H1 (cell line): ENCODE measurements around the gene ANKRD29. TPM values are rescaled to one million over a fixed set of nuclear protein-coding genes. Genes with fewer than 3 reads are reported as not detected.

Source experiments
- CTCF ChIA-PET: fragments of 300-600 bp; sonication (Branson Sonifier 250); formaldehyde crosslinking; loops from one replicate; lab custom pipeline; 2021; ENCODE audit not compliant: partially characterized antibody; lab: Charles Lee
- POLR2A ChIA-PET: fragments of 300-600 bp; sonication (Branson Sonifier 250); formaldehyde crosslinking; loops from one replicate; lab custom pipeline; 2021; ENCODE audit warnings: inconsistent platforms; ENCODE audit not compliant: partially characterized antibody; lab: Charles Lee
- DNase-seq, 2 experiments: peaks; one replicate each; pipeline versions ENCODE4 v3.0.0 to v3.0.0-alpha.2; 2010 to 2022; ENCODE audit warnings: low spot score in 2 of 2, low read depth in 1 of 2, mixed read lengths in 1 of 2
- FAIRE-seq: peaks from 2 replicates; lab custom pipeline; 2011; peaks lifted over from hg19 to GRCh38; lab: Jason Lieb, UNC
- H2AFZ ChIP-seq: 2 replicates; pipeline ENCODE4 v1.8.1; 2012; ENCODE audit warnings: low read length, inconsistent platforms
- H2AK5ac ChIP-seq: 2 replicates; pipeline ENCODE4 v1.6.1; 2013; ENCODE audit warnings: low read depth, low read length
- H2BK120ac ChIP-seq: replicated peaks from 2 replicates; pipeline ENCODE3; 2013; ENCODE audit warnings: low read depth, low read length, inconsistent platforms
- H2BK12ac ChIP-seq: 2 replicates; pipeline ENCODE4 v1.6.1; 2013; ENCODE audit warnings: low read depth, low read length
- H2BK15ac ChIP-seq: 2 replicates; pipeline ENCODE4 v1.6.1; 2013; ENCODE audit warnings: low read length
- H2BK20ac ChIP-seq: 2 replicates; pipeline ENCODE4 v1.6.1; 2013; ENCODE audit warnings: low read length
- H2BK5ac ChIP-seq: 2 replicates; pipeline ENCODE4 v1.6.1; 2013; ENCODE audit warnings: low read depth, low read length
- H3K14ac ChIP-seq: 2 replicates; pipeline ENCODE4 v1.6.1; 2013; ENCODE audit warnings: inconsistent platforms; ENCODE audit not compliant: insufficient read length
- H3K18ac ChIP-seq: 2 replicates; pipeline ENCODE4 v1.6.1; 2013; ENCODE audit warnings: low read length; ENCODE audit errors: extremely low read depth
- H3K23ac ChIP-seq: 2 replicates; pipeline ENCODE4 v1.6.1; 2013; ENCODE audit warnings: inconsistent platforms; ENCODE audit not compliant: insufficient read length
- H3K23me2 ChIP-seq: 2 replicates; pipeline ENCODE4 v1.6.1; 2013; ENCODE audit warnings: low read depth, low read length
- H3K27ac ChIP-seq: 2 replicates; pipeline ENCODE4 v1.6.1; 2011; ENCODE audit warnings: low read depth, low read length, inconsistent platforms
- H3K27me3 ChIP-seq, 4 experiments: replicated peaks in 1 of 4; 1 replicate in 1 of 4; 2 replicates in 3 of 4; pipeline versions ENCODE4 v1.6.1 to v1.8.1; 2011 to 2013; ENCODE audit warnings: low read length in 3 of 4, mild to moderate bottlenecking in 3 of 4, inconsistent platforms in 2 of 4, mixed read lengths in 2 of 4, moderate library complexity in 1 of 4; ENCODE audit not compliant: control insufficient read depth in 3 of 4, insufficient read depth in 3 of 4; ENCODE audit errors: extremely low read depth in 1 of 4
- H3K36me3 ChIP-seq, 4 experiments: 2 replicates each; pipeline versions ENCODE4 v1.6.1 to v1.8.1; 2011 to 2013; ENCODE audit warnings: mild to moderate bottlenecking in 4 of 4, low read length in 3 of 4, moderate library complexity in 2 of 4, control low read depth in 1 of 4, inconsistent platforms in 1 of 4; ENCODE audit not compliant: insufficient read depth in 4 of 4, control insufficient read depth in 2 of 4
- H3K4ac ChIP-seq: replicated peaks from 2 replicates; pipeline ENCODE3; 2013; ENCODE audit warnings: low read length, low read depth, mixed read lengths, inconsistent platforms; ENCODE audit not compliant: insufficient read length
- H3K4me1 ChIP-seq, 4 experiments: replicated peaks in 1 of 4; 1 replicate in 1 of 4; 2 replicates in 3 of 4; pipeline versions ENCODE4 v1.6.1 to v1.8.1; 2011 to 2013; ENCODE audit warnings: low read length in 3 of 4, inconsistent platforms in 2 of 4, mixed read lengths in 1 of 4; ENCODE audit not compliant: insufficient read depth in 4 of 4, control insufficient read depth in 3 of 4
- H3K4me2 ChIP-seq, 2 experiments: 2 replicates each; pipeline versions ENCODE4 v1.6.1 to v1.8.1; 2011 to 2013; ENCODE audit warnings: low read depth in 2 of 2, low read length in 2 of 2, control low read depth in 1 of 2, inconsistent platforms in 1 of 2, mild to moderate bottlenecking in 1 of 2; ENCODE audit not compliant: insufficient read depth in 1 of 2
- H3K4me3 ChIP-seq, 4 experiments: fragments of 200-600, 300-600 bp in 1 of 4; sonication (generic), shearing (Covaris generic), sonication (Bioruptor Twin) in 1 of 4; 2 replicates each; pipeline versions ENCODE4 v1.5.1 to v1.8.1; 2011 to 2016; ENCODE audit warnings: low read length in 4 of 4, low read depth in 3 of 4, control low read depth in 2 of 4, inconsistent platforms in 2 of 4, mild to moderate bottlenecking in 2 of 4, mixed read lengths in 1 of 4, moderate library complexity in 1 of 4; ENCODE audit not compliant: insufficient read depth in 2 of 4; ENCODE audit errors: extremely low read depth in 1 of 4
- H3K56ac ChIP-seq: replicated peaks from 2 replicates; pipeline ENCODE3; 2013; ENCODE audit warnings: low read depth, mild to moderate bottlenecking, mixed read lengths, low read length, inconsistent platforms; ENCODE audit not compliant: insufficient read length
- H3K79me1 ChIP-seq: 2 replicates; pipeline ENCODE4 v1.6.1; 2013; ENCODE audit warnings: low read depth, low read length, control low read depth
- H3K79me2 ChIP-seq, 2 experiments: 2 replicates each; pipeline versions ENCODE4 v1.6.1 to v1.8.1; 2012 to 2013; ENCODE audit warnings: low read length in 2 of 2, mild to moderate bottlenecking in 2 of 2, inconsistent platforms in 1 of 2; ENCODE audit not compliant: insufficient read depth in 2 of 2, control insufficient read depth in 1 of 2
- H3K9ac ChIP-seq, 4 experiments: replicated peaks in 1 of 4; 1 replicate in 1 of 4; 2 replicates in 3 of 4; pipeline versions ENCODE4 v1.6.1 to v1.8.1; 2011 to 2013; ENCODE audit warnings: low read depth in 3 of 4, low read length in 3 of 4, control low read depth in 2 of 4, mild to moderate bottlenecking in 2 of 4, moderate library complexity in 2 of 4, inconsistent platforms in 1 of 4; ENCODE audit errors: extremely low read depth in 1 of 4
- H3K9me3 ChIP-seq, 2 experiments: 2 replicates each; pipeline versions ENCODE4 v1.6.1 to v1.8.1; 2012 to 2013; ENCODE audit warnings: mild to moderate bottlenecking in 2 of 2, moderate library complexity in 2 of 2, control low read depth in 1 of 2, inconsistent platforms in 1 of 2, low read depth in 1 of 2, low read length in 1 of 2, mixed read lengths in 1 of 2; ENCODE audit not compliant: insufficient read depth in 2 of 2
- H4K20me1 ChIP-seq, 2 experiments: replicated peaks in 1 of 2; 2 replicates each; pipeline versions ENCODE3 to v1.8.1; 2011 to 2013; ENCODE audit warnings: inconsistent platforms in 2 of 2, low read length in 2 of 2, mild to moderate bottlenecking in 1 of 2; ENCODE audit not compliant: insufficient read depth in 2 of 2, control insufficient read depth in 1 of 2
- H4K5ac ChIP-seq: 2 replicates; pipeline ENCODE4 v1.6.1; 2013; ENCODE audit warnings: low read length, low read depth, mixed read lengths, inconsistent platforms; ENCODE audit not compliant: insufficient read length
- H4K8ac ChIP-seq: 2 replicates; pipeline ENCODE4 v1.8.0; 2013; ENCODE audit warnings: mild to moderate bottlenecking, moderate library complexity, low read length, inconsistent platforms; ENCODE audit not compliant: insufficient read depth; ENCODE audit errors: extremely low read depth
- H4K91ac ChIP-seq: replicated peaks from 2 replicates; pipeline ENCODE3; 2013; ENCODE audit warnings: low read length, mixed read lengths, inconsistent platforms; ENCODE audit not compliant: insufficient read length
- SUZ12 ChIP-seq: fragments of 200-600 bp; sonication (generic); IDR thresholded peaks from 2 replicates; pipeline ENCODE4 v1.6.1; 2012; ENCODE audit warnings: mild to moderate bottlenecking, inconsistent platforms, low read length, moderate library complexity, mixed read lengths
- WGBS, 2 experiments: shearing (Covaris generic) in 1 of 2; methylation state at CpG; one replicate each; pipeline versions ENCODE4 v1.1.6 to v1.1.7; 2013 to 2015; ENCODE audit warnings: low lambda C conversion rate in 2 of 2, mixed read lengths in 2 of 2, inconsistent platforms in 1 of 2, low coverage in 1 of 2, missing lambda C conversion rate in 1 of 2; ENCODE audit not compliant: insufficient replicate concordance in 2 of 2, insufficient coverage in 1 of 2, insufficient read length in 1 of 2; ENCODE audit errors: extremely low coverage in 1 of 2, missing lambda C conversion rate in 1 of 2; 5-methylcytosine and 5-hydroxymethylcytosine counted together
- polyA plus RNA-seq, 7 experiments: library from polyadenylated mRNA; depleted of rRNA in 3 of 7; stranded (reverse) in 5 of 7; unstranded in 2 of 7; fragments of >200 nt in 5 of 7; fragments of 200-250 nt in 2 of 7; gene quantifications; 1 replicate in 5 of 7; 2 replicates in 1 of 7; 4 replicates in 1 of 7; pipeline versions ENCODE4 v1.2.1 to v1.2.3, GENCODE V29; 2011 to 2013; ENCODE audit warnings: missing spikeins in 2 of 7, mixed read lengths in 2 of 7
- total RNA-seq: library from RNA; stranded (reverse); fragmentation: NEBNext Ultra II Directional; extraction: Animal tissue kit (Norgen Biotek cat#: 25700); gene quantifications from 2 replicates; pipeline ENCODE4 v1.2.1, GENCODE V29; 2021

ANKRD29 gene
- total and polyA plus RNA-seq, 2 of the 8 experiments (the other 6 are each of a cell fraction or from before 2014, with no cell fraction given) = 3.0 to 7.3 TPM

GRCh38 chr18:23688528-23688927 lies 25.8 kb upstream of the ANKRD29 start:
- no peak overlapping the region for H3K23ac ChIP-seq
- H2AFZ ChIP-seq = no peak overlapping the region
- no peaks in the 10 kb centered on the region for H3K9me3 ChIP-seq
- H4K91ac ChIP-seq = no peak overlapping the region
- no peak overlapping the region for H3K14ac ChIP-seq
- no peak overlapping the region for H2BK12ac ChIP-seq
- H3K4me3 ChIP-seq = peak overlapping the region in 1 of 4 experiments; percentile 68; a peak in 1 of 8 replicates
- CTCF ChIA-PET = no interaction called here
- no peak for FAIRE-seq
- 70% methylated on average over 5 of the region's 5 CpGs; no CpG with 5 or more reads in 1 of the 2 experiments for WGBS, 2 experiments
- no peak overlapping the region for H2BK120ac ChIP-seq
- no peaks in the 10 kb centered on the region for H3K79me2 ChIP-seq
- H2BK15ac ChIP-seq = no peak overlapping the region
- no peak overlapping the region for H3K9ac ChIP-seq
- H2AK5ac ChIP-seq = no peak overlapping the region
- H3K23me2 ChIP-seq = peaks cover 13% of the 10 kb centered on the region; the same call in 1 of the 2 replicates
- DNase-seq = no peak
- H3K18ac ChIP-seq = no peak overlapping the region
- no peak overlapping the region for H3K4ac ChIP-seq
- H2BK5ac ChIP-seq = no peak overlapping the region
- H2BK20ac ChIP-seq = no peak overlapping the region
- H3K4me1 ChIP-seq = peaks cover 0 to 7% (median 5%) of the 10 kb centered on the region in 4 experiments; a peak in 3 of 7 replicates
- no peak overlapping the region for H3K27ac ChIP-seq
- peaks cover 0 to 2% of the 10 kb centered on the region in 2 experiments for H4K20me1 ChIP-seq
- H3K36me3 ChIP-seq = no peaks in the 10 kb centered on the region
- no peak overlapping the region for H4K8ac ChIP-seq
- no peaks in the 10 kb centered on the region for H3K79me1 ChIP-seq
- H3K56ac ChIP-seq = no peak overlapping the region
- peaks cover 11 to 35% (median 29%) of the 10 kb centered on the region in 4 experiments for H3K27me3 ChIP-seq
- POLR2A ChIA-PET = interaction anchor here (1.5 kb wide), 1 partner anchor 12 kb away, joined by 3 read pairs; no protein-coding TSS in a partner anchor
- H3K4me2 ChIP-seq = peak overlapping the region; percentile 82 to 86; a peak in 2 of 4 replicates
- H4K5ac ChIP-seq = no peak overlapping the region
- no peak for TF ChIP-seq SUZ12
